ENCODE results near the gene LRRTM1.
A peak's percentile ranks its signal among the peaks of the same experiment; 100 is the strongest.

The LRRTM1 gene

GRCh38 chr2:80303006-80303908, 1.3 kb downstream of the LRRTM1 start:
- 11% methylated on average over 63 to 64 of the region's 64 CpGs for WGBS, 2 experiments
- Histone ChIP-seq H3K4me1 (ENCODE audit: control insufficient read depth, insufficient read depth, low read length) (peaks cover 18% of the 10 kb centered on the region), H3K4me3 (ENCODE audit: insufficient read depth, low read depth, low read length) (peak overlapping the region; percentile 46), H3K36me3 (ENCODE audit: control insufficient read depth, insufficient read depth, low read length) (no peaks in the 10 kb centered on the region), H3K9me3 (ENCODE audit: control insufficient read depth, low read length) (no peaks in the 10 kb centered on the region), H3K27me3 (ENCODE audit: control insufficient read depth, insufficient read depth, low read length, poor library complexity, severe bottlenecking) (peaks cover 59% of the 10 kb centered on the region), H3K27ac (ENCODE audit: insufficient read depth, low read depth, low read length, poor library complexity, severe bottlenecking) (no peak overlapping the region)

- no peak overlapping the region for H3K27ac ChIP-seq (ENCODE audit: insufficient read depth, low read depth, low read length, poor library complexity, severe bottlenecking)
- no peaks in the 10 kb centered on the region for H3K9me3 ChIP-seq (ENCODE audit: control insufficient read depth, low read length)
- H3K4me1 ChIP-seq (ENCODE audit: control insufficient read depth, insufficient read depth, low read length): peaks cover 18% of the 10 kb centered on the region
- H3K36me3 ChIP-seq (ENCODE audit: control insufficient read depth, insufficient read depth, low read length): no peaks in the 10 kb centered on the region
- 24 to 25% methylated on average over 50 of the region's 50 CpGs for WGBS, 2 experiments
- peak overlapping the region; percentile 46 for H3K4me3 ChIP-seq (ENCODE audit: insufficient read depth, low read depth, low read length)
- H3K27me3 ChIP-seq (ENCODE audit: control insufficient read depth, insufficient read depth, low read length, poor library complexity, severe bottlenecking): peaks cover 59% of the 10 kb centered on the region
Observed at GRCh38 chr2:80302314-80303005, 2.1 kb downstream of the LRRTM1 start.

- H3K4me3 ChIP-seq (ENCODE audit: insufficient read depth, low read depth, low read length): no peak overlapping the region
- no peak overlapping the region for H3K27ac ChIP-seq (ENCODE audit: insufficient read depth, low read depth, low read length, poor library complexity, severe bottlenecking)
- peaks cover 18% of the 10 kb centered on the region for H3K4me1 ChIP-seq (ENCODE audit: control insufficient read depth, insufficient read depth, low read length)
- peaks cover 59% of the 10 kb centered on the region for H3K27me3 ChIP-seq (ENCODE audit: control insufficient read depth, insufficient read depth, low read length, poor library complexity, severe bottlenecking)
- no peaks in the 10 kb centered on the region for H3K9me3 ChIP-seq (ENCODE audit: control insufficient read depth, low read length)
- H3K36me3 ChIP-seq (ENCODE audit: control insufficient read depth, insufficient read depth, low read length): no peaks in the 10 kb centered on the region
- WGBS, 2 experiments: 50 to 53% methylated on average over 12 of the region's 12 CpGs
Observed at GRCh38 chr2:80302001-80302313, 2.6 kb downstream of the LRRTM1 start.

GRCh38 chr2:80300954-80301353, 3.6 kb downstream of the LRRTM1 start:
- Histone ChIP-seq H3K36me3 (ENCODE audit: control insufficient read depth, insufficient read depth, low read length) (no peaks in the 10 kb centered on the region), H3K27ac (ENCODE audit: insufficient read depth, low read depth, low read length, poor library complexity, severe bottlenecking) (no peak overlapping the region), H3K4me3 (ENCODE audit: insufficient read depth, low read depth, low read length) (no peak overlapping the region), H3K9me3 (ENCODE audit: control insufficient read depth, low read length) (no peaks in the 10 kb centered on the region), H3K27me3 (ENCODE audit: control insufficient read depth, insufficient read depth, low read length, poor library complexity, severe bottlenecking) (peaks cover 52% of the 10 kb centered on the region), H3K4me1 (ENCODE audit: control insufficient read depth, insufficient read depth, low read length) (peaks cover 13% of the 10 kb centered on the region)
- 0 to 8% methylated on average over 1 of the region's 1 CpG for WGBS, 2 experiments

GRCh38 chr2:80300346-80300745, 4.2 kb downstream of the LRRTM1 start:
- no peak overlapping the region for H3K27ac ChIP-seq (ENCODE audit: insufficient read depth, low read depth, low read length, poor library complexity, severe bottlenecking)
- H3K4me3 ChIP-seq (ENCODE audit: insufficient read depth, low read depth, low read length): no peak overlapping the region
- H3K27me3 ChIP-seq (ENCODE audit: control insufficient read depth, insufficient read depth, low read length, poor library complexity, severe bottlenecking): peaks cover 46% of the 10 kb centered on the region
- no peaks in the 10 kb centered on the region for H3K36me3 ChIP-seq (ENCODE audit: control insufficient read depth, insufficient read depth, low read length)
- 56 to 83% methylated on average over 1 of the region's 1 CpG for WGBS, 2 experiments
- no peaks in the 10 kb centered on the region for H3K9me3 ChIP-seq (ENCODE audit: control insufficient read depth, low read length)
- H3K4me1 ChIP-seq (ENCODE audit: control insufficient read depth, insufficient read depth, low read length): peaks cover 13% of the 10 kb centered on the region

- H3K27me3 ChIP-seq (ENCODE audit: control insufficient read depth, insufficient read depth, low read length, poor library complexity, severe bottlenecking): peaks cover 39% of the 10 kb centered on the region
- H3K4me3 ChIP-seq (ENCODE audit: insufficient read depth, low read depth, low read length): no peak overlapping the region
- peaks cover 13% of the 10 kb centered on the region for H3K4me1 ChIP-seq (ENCODE audit: control insufficient read depth, insufficient read depth, low read length)
- 82 to 83% methylated on average over 5 of the region's 5 CpGs for WGBS, 2 experiments
- H3K36me3 ChIP-seq (ENCODE audit: control insufficient read depth, insufficient read depth, low read length): no peaks in the 10 kb centered on the region
- H3K27ac ChIP-seq (ENCODE audit: insufficient read depth, low read depth, low read length, poor library complexity, severe bottlenecking): no peak overlapping the region
- H3K9me3 ChIP-seq (ENCODE audit: control insufficient read depth, low read length): no peaks in the 10 kb centered on the region
Observed at GRCh38 chr2:80299661-80300060, 4.9 kb downstream of the LRRTM1 start.

GRCh38 chr2:80298954-80299353, 5.6 kb downstream of the LRRTM1 start:
- WGBS, 2 experiments: 33 to 37% methylated on average over 3 of the region's 3 CpGs
- Histone ChIP-seq H3K4me3 (ENCODE audit: insufficient read depth, low read depth, low read length) (no peak overlapping the region), H3K4me1 (ENCODE audit: control insufficient read depth, insufficient read depth, low read length) (peaks cover 13% of the 10 kb centered on the region), H3K36me3 (ENCODE audit: control insufficient read depth, insufficient read depth, low read length) (no peaks in the 10 kb centered on the region), H3K27me3 (ENCODE audit: control insufficient read depth, insufficient read depth, low read length, poor library complexity, severe bottlenecking) (peaks cover 35% of the 10 kb centered on the region), H3K27ac (ENCODE audit: insufficient read depth, low read depth, low read length, poor library complexity, severe bottlenecking) (no peak overlapping the region), H3K9me3 (ENCODE audit: control insufficient read depth, low read length) (no peaks in the 10 kb centered on the region)

GRCh38 chr2:80293039-80293438, 11.5 kb downstream of the LRRTM1 start:
- Histone ChIP-seq H3K27ac (ENCODE audit: insufficient read depth, low read depth, low read length, poor library complexity, severe bottlenecking) (no peak overlapping the region), H3K9me3 (ENCODE audit: control insufficient read depth, low read length) (no peaks in the 10 kb centered on the region), H3K4me1 (ENCODE audit: control insufficient read depth, insufficient read depth, low read length) (peaks cover 9% of the 10 kb centered on the region), H3K4me3 (ENCODE audit: insufficient read depth, low read depth, low read length) (no peak overlapping the region), H3K27me3 (ENCODE audit: control insufficient read depth, insufficient read depth, low read length, poor library complexity, severe bottlenecking) (no peaks in the 10 kb centered on the region), H3K36me3 (ENCODE audit: control insufficient read depth, insufficient read depth, low read length) (no peaks in the 10 kb centered on the region)

GRCh38 chr2:80292474-80292873, 12.1 kb downstream of the LRRTM1 start:
- H3K36me3 ChIP-seq (ENCODE audit: control insufficient read depth, insufficient read depth, low read length): no peaks in the 10 kb centered on the region
- no peak overlapping the region for H3K4me3 ChIP-seq (ENCODE audit: insufficient read depth, low read depth, low read length)
- H3K27ac ChIP-seq (ENCODE audit: insufficient read depth, low read depth, low read length, poor library complexity, severe bottlenecking): no peak overlapping the region
- H3K4me1 ChIP-seq (ENCODE audit: control insufficient read depth, insufficient read depth, low read length): peaks cover 9% of the 10 kb centered on the region
- no peaks in the 10 kb centered on the region for H3K27me3 ChIP-seq (ENCODE audit: control insufficient read depth, insufficient read depth, low read length, poor library complexity, severe bottlenecking)
- no peaks in the 10 kb centered on the region for H3K9me3 ChIP-seq (ENCODE audit: control insufficient read depth, low read length)
- WGBS, 2 experiments: 94% methylated on average over 3 of the region's 3 CpGs

- no peaks in the 10 kb centered on the region for H3K36me3 ChIP-seq (ENCODE audit: control insufficient read depth, insufficient read depth, low read length)
- H3K9me3 ChIP-seq (ENCODE audit: control insufficient read depth, low read length): no peaks in the 10 kb centered on the region
- H3K27ac ChIP-seq (ENCODE audit: insufficient read depth, low read depth, low read length, poor library complexity, severe bottlenecking): no peak overlapping the region
- 93 to 96% methylated on average over 1 of the region's 1 CpG for WGBS, 2 experiments
- H3K27me3 ChIP-seq (ENCODE audit: control insufficient read depth, insufficient read depth, low read length, poor library complexity, severe bottlenecking): no peaks in the 10 kb centered on the region
- no peak overlapping the region for H3K4me3 ChIP-seq (ENCODE audit: insufficient read depth, low read depth, low read length)
- peaks cover 9% of the 10 kb centered on the region for H3K4me1 ChIP-seq (ENCODE audit: control insufficient read depth, insufficient read depth, low read length)
Observed at GRCh38 chr2:80291656-80292055, 12.9 kb downstream of the LRRTM1 start.

All from ectodermal cell (in vitro differentiated cells).